DMS53 (cell line): Measurements from ENCODE around the gene CEL.
"Not testable (repeated sequence)": the region's sequence is repeated elsewhere in the genome, so short reads cannot be mapped to it uniquely, and the experiment has no call there.

ENCODE experiments used
- DNase-seq: peaks from one replicate; lab custom pipeline; 2025; lab: John Stamatoyannopoulos, UW

The CEL gene

DNA sequence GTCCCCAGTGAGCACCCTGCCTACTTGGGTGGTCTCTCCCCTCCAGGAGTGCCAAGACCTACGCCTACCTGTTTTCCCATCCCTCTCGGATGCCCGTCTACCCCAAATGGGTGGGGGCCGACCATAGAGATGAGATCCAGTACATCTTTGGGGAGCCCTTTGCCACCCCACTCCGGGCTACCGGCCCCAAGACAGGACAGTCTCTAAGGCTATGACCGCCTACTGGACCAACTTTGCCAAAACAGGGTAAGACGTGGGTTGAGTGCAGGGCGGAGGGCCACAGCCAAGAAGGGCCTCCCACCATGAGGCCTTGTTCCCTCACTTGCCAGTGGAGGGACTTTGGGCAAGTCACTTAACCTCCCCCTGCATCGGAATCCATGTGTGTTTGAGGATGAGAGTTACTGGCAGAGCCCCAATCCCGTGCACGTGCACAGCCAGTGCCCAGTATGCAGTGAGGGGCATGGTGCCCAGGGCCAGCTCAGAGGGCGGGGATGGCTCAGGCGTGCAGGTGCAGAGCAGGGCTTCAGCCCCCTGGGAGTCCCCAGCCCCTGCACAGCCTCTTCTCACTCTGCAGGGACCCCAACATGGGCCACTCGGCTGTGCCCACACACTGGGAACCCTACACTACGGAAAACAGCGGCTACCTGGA lies 24.6 kb downstream of the CEL start:
- not testable (repeated sequence) for DNase-seq

DNA sequence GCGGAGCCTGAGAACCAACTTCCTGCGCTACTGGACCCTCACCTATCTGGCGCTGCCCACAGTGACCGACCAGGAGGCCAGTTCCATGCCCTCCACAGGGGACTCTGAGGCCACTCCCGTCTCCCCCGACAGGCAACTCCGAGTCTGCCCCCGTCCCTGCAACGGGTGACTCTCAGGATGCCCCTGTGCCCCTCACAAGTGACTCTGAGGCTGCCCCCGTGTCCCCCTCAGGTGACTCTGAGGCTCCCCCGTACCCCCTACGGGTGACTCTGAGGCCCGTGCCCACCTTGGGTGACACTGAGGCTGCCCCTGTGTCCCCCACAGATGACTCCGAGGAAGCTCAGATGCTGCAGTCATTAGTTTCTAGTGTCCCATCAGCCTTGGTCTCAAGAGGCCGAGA lies 25.1 kb downstream of the CEL start:
- no peak for DNase-seq

DNA sequence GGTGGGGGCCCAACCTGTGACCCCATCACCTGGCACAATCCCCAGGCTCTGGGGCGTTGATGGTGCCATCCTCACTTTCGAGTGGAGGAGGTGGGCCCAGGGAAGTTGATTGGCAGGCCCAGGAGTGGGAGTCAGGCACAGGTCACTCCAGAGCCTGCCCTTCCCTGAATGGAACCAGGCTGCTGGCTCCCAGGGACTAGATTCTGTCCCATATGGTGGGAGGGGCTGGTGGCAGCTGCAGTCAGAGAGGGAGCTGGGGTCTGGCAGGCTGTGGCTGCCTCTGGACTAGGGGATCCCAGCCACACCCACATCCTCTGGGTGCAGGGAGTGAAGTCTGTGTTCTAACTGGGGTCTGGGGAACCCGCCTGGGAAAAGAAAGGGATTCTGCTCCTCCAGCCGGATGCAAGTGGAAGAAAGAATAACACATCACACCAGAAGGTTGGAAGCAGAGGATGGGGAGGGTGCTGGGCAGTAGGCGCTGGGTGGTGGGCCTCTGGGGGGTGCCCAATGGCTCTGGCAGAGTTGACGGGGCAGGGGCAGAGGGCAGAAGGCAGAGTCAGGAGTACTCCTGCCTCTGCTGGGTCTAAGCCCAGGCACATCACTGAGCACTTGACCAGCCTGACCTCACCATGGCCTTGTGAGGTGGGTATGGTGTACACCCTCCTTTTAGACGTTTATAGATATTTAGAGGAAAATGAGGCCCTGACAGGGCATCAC lies 25.8 kb downstream of the CEL start:
- no peak for DNase-seq

DNA sequence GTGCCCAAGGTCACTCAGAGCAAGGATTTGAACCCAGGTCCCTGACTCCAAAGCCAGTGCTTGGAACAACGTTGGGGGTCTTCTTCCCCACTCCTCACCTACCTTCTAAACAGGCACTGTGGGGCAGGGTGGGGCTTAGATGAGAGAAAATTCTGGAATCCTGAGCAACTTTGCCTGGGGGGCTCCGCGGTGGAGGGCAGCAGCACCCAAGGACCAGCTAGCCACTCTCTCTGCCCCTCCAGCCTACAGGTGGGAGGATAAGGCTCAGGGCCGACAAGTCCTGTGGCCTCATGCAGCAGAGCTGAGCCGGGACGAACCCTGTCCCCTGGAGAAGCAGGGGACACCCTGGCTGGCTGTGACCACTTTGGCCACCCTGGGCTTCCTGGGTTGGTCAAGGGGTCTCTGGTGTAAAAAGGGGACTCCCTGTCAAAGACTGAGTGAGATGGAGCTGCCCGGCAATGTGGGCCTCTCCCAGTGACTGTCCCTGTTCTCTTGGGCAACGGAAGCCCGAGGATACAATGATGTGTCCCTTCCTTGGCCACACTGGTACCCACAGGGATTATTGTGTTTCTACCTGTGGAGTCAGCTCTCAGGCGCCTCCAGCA lies 26.5 kb downstream of the CEL start:
- no peak for DNase-seq

DNA sequence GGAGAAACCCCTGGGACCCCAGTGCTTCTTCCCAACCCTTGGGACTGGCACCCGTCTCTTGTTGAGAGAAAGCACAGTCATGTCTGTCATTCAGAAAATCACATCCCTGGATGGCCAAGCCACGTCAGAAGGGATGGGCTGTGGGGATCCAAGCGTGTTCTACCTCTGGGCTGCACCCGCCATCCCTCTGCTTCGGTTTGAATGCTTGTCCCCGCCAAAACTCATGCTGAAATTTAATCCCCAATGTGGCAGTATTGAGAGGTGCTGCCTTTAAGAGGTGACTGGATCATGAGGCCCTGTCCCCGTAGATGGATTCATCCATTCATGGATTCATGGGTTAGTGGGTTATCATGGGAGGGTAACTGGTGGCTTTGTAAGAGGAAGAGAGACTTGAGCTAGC lies 27.0 kb downstream of the CEL start:
- DNase-seq = no peak

DNA sequence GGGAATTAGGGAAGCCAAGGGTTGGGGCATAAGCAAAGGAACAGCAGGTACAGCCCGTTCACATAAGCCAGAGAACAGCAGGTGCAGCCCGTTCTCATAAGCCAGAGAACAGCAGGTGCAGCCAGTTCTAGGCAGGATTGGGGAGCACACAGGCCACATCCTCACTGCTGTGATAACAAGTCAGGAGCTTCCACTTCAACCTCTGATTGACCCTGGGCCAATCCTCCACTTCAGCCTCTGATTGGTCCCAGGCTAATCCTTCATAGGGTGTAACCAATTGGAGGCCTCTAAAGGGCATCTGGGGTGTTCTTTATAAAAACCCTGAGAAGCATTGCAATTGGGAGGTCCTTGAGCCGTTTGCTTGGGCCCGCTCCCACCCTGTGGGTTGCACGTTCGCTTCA lies 27.5 kb downstream of the CEL start:
- DNase-seq = peak; percentile 91

DNA sequence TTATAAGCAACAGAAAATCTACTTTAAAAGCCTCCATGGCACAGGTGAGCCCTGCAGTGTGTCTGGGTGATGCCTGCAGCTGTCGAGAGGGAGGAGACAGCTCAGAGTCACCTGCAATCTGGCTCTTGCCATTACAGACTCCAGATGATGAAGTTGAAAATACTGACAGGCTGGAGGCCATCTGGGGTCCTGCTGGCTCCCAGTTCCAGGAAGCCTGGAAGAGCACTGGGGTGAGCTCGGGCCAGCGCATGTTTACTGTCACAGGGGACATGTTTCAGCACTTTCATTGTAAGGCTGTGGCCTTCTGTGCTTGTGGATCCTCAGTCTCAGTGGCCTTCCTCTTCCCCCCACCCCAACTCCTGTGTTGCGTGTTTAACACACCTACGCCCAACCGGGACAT lies 28.4 kb downstream of the CEL start:
- no peak for DNase-seq

DNA sequence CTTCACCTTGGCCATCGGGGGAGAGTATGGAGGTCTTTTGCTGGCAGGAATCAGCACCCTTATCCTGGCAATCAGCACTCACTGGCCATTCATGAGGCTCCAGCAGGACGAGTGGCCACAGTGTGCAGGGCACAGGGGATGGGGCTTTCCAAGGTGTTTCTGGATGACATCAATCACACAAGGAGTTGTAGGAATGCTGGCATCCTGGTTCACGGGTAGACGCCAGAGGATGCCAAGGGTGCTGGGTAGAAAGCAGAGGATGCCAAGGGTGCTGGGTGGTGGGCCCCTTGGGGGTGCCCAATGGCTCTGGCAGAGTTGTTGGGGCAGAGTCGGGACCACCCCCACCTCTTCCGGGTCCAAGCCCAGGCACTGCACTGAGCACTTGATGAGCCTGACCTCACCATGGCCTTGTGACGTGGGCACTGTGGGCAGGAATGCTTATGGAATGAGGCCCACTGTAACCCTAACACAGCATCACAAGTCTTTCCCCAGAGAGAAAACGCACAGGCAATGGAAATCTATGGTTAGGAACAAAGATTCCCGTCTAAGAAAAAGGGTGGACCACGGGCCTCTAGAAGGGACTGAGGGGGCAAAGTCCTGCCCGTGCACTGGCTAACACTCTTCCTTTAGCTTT lies 29.1 kb downstream of the CEL start:
- DNase-seq = no peak

DNA sequence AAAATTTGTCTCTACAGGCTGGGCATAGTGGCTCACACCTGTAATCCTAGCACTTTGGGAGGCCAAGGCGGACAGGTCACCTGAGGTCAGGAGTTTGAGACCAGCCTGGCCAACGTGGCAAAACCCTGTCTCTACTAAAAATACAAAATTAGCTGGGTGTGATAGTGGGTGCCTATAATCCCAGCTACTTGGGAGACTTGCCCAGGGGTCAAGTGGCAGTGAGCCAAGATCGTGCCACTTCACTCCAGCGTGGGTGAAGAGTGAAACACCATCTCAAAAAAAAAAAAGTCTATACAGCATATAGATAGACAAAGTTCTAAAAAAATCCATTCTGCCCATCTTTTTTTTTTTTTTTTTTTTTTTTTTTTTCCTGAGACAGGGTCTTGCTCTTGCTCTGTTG lies 32.6 kb downstream of the CEL start:
- not testable (repeated sequence) for DNase-seq

DNA sequence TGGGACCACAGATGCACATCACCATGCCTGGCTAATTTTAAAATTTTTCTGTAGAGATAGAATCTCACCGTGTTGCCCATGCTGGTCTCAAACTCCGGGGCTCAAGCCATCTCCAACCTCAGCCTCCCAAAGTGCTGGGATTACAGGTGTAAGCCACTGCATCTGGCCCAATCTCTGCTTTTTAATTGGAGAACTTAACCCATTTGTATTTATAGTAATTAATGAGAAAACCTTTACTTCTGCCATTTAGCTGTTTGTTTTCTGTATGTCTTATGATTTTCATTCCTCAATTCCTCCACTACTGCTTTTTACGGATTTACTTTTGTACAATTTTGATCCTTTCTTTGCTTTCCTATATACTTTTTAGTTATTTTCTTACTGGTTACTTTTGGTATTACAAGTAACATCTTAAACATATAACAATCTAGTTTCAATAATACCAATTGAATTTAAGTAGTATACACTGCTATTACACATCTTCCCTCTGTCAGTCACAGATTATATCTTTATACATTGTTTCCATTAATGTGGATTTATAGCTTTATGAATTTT lies 33.1 kb downstream of the CEL start:
- no peak for DNase-seq

DNA sequence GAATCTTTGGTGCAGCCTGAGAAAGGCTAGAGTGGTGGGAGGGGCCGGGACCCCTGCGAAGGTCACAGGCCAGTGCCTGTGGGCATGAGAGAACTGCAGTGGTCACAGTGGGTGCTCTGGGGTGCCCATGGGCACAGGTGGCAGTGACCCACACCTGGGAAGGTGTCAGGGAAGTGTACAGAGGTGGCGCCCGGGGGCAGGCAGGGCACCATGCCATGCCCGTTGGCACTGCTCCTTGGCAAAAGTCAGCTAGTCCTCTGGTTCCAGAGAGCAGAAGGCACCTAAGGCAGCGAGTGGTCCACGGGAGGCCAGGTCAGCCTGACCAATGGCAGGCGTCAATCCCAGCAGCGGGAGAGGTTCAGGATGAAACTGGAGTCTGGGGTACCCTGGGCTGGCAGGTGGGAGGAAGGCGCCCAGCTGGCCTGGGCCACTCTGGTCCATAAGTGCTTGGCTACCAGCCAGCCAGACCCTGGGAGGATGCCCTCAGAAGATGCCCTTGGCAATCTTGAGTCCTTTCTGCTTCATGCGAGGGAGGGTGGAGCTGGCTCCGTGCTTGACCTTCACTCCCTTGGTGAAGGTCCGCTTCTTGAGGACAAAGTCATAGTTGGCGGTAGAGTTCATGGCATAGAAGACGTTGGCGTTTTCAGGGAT lies 36.4 kb downstream of the CEL start:
- no peak for DNase-seq

DNA sequence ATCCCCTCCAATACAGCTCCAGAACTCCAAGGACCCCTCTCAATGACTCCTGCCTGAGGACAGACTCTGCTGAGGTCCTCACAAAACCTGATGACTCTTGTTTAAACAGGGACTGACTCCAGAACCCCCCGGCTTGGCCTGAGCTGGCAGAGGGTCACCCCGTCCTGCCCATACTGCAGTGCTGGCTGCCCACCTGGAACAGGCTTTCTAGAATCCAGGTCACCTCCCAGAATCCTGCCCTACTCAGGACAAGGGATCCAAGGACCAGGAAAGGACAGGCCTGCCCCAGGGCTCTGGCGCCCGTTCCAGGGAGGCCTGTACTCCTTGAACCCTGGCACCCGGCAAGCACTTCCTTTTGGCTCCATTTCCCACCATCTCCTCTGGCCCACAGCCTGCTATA lies 37.1 kb downstream of the CEL start:
- no peak for DNase-seq

DNA sequence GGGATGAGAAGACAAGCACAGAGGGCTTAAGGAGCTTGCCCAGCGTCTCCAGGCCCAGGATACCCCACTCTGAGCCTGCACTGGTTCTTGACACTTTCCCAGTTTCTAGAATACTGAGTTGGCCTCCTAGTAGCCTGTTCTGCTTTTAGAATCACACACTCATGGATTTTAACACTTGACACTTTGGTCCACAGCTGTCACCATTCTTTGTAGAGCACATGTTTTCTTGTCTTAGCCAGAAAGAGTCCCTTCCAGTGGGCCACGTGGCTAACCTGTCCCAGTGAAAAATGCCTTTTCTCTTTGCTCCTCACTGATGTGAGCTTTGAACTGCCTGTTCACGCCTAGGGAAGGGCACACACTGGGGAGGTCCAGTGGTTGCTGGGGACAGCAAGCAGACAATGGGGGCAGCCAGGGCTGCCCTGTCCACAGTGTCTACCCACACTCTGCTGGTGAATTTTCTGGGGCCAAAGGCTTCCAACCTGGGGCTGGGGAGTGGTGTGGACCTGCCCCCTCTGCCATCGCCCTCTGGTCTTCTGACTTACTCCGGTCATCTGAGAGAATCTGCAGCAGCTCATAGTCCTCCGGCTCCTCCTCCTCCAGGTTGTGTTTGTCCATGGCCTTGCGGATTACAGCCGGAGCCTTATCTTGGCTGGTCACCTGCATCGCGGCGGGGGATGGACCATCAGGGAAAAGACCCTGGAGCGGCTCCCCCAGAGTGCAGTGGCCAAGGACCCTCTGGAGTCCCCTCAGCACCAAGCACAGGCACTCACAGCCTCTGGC lies 38.1 kb downstream of the CEL start:
- DNase-seq = no peak

DNA sequence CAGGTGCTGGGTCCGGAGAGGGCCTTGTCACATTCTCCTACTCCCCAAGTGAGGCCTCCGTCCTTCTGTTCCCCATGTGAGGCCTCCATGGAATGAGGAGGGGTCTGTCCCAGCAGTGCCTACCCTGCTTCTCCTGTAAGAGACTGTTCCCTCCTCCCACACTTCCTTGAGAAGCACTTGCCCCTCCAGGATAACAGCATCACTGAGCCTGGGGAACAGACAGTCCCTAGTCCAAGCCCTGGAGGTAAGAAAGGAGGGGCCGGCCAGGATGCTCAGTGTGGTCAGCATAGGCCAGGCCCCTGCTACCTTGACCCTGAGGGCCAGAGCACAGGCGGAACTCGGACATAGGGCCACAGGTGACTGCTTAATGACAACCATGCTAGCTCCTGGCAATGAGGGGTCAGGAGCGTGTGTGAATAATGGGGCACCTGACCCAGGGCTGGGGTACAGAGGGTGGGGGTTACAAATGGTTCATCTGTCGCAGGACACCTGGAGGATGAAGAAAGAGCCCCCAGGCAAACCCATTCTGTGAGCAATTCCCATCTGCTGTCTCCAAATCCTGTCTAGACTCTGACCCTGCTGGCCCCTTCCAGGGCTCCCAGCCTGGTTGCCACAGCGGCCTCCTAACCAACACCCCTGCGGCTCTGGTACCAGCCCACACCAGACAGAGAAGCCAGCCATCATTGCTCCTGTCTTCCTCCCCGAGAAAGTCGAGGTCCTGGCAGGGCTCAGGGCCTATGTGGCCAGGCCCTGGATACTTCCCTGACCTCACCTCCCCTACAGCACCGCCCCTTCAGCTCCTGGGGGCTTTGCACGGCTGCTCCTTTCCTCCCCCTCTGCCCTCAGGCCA lies 39.0 kb downstream of the CEL start:
- no peak for DNase-seq

DNA sequence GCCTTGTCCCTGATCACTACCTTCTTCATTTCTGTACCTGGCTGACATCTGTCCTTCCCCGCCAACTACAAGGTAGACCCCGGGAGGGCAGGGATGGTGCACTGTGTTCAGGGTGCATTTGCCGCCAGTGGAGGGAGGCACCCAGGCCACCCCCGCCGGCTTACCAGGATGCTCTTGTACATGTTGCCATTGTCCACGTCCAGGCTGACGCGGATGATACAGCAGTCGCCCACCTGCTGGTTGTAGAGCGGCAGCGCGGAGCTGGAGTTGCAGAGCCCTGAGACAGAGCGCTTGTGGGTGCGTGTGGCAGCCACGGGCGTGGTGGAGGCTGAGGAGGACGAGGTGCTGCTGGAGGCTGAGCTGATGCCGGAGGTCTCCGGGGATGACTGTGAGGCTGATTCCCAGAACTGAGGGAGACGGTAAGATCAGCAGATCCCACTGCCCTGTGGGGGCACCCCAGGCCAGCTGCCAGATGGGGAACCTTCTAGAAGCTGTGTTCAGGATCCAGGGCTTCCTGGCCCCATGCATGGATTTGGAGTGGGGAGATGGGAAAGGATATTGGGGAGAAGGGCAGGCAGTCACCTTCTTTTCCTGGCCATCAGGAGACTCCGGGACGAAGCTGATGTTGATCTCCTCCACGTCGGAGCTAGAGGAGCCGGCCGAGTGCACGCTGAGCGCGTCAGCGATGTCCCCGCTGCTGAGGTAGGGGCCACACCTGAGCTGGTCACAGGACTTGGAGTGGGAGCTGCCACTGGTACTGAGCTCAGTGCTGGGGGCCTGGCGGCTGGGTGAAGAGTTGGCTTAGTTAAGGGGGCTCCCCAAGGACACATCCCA lies 39.8 kb downstream of the CEL start:
- DNase-seq = no peak

DNA sequence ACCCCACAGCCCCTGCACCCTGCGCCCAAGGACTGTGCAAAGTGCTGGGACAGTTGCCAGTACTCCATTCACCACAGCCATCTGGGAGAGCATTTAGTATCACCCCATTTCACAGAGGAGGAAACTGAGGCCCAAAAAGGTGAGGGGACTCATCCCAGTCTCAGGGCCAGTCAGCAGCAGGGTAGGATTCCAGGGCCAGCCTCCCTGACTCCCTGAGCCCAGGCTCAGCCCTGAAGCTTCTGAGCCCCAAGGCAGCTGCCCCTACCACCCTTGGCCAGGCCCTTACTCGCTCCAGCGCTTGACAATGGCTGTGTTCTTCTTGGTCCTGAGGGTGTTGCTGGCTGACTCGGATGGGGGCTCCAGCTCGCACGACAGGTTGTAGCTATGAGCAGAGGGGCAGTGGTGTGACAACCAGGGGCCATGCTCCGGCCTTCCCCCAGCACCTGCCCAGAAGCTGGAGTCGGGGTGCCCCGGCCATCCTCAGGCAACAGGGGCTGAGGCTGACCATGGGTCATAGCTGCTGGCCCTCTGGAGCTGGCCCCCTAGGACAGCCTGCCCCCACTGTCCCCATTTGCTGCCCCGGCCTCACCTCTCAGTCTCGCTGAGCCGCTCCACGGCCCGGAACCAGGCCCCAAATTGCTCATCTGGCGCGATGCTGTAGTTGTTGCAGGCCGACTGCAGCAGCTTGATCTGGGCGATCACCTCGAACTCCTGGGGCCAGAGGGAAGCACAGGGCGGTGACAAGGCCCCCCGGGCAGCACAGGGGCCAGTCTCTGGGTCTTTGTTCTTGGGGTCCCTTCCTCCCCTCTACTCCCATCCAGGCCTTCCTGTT lies 40.6 kb downstream of the CEL start:
- DNase-seq = no peak

DNA sequence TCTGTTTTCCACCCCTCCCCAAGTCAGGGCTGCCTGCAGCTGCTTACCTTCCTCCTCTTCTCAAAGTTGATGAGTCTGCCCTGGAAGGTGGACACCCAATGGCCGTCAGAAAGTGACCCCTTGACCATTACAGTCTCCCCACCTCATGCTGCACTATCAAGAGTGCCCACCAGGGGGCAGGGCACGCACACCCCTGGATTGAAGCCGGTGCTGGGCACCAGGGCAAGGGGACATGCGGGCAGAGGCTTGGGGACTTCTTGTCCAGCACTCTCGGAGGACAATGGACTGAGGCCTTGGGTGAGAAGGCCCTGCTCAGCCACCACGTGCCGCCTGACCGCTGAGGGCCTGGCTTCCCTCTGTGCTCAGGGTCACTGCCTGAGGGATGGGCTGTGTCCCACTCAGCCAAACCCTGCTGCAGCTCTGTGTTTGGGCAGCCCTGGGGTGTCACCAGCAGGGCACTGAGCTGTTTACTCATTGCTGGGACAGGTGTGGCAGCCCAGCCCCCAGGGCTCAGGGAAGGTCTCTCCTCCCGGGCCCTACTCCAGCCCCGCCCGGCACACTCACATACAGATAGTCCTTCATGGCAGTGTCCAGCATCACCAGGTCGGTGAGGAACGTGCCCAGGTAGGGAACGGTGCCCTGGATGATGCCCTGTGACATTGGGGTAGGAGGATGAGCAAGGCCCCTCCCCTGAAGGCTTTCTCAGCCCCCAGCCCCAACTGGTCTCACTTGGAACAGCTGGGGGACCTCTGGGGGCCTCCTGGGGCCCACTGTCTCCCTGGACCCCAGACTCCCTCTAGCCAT lies 41.6 kb downstream of the CEL start:
- peak; percentile 73 for DNase-seq

DNA sequence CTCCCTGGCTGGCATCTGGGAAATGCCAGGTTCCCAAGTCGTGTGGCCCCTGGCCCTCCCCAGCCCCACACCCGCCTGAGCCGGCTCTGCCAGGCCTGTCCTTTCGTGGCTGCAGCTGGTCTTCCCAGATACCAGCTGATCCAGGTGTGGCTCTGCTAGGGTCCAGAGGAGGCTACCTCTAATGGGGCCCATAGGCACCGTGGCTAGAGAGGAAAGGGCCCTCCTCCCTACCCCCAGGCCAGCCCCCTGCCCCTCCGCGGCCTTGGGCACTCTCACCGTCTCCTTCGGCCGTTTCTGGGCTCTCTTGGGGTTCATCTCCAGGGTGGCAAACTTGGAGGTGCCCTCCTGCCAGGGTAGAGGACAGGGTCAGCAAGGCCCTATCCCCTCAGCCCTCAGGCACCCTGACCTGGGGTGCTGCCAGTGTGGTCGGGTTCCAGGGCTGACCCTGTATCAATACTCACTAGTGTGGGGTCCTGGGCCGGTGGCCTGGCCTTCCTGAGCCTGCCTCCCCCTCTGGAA lies 42.3 kb downstream of the CEL start:
- DNase-seq = no peak
